GM19025 (cell line): ENCODE data around the gene SEC23IP.
"Not testable (repeated sequence)": the region's sequence is repeated elsewhere in the genome, so short reads cannot be mapped to it uniquely, and the experiment has no call there.

Source experiments
- ATAC-seq: cut with Tn5 transposase; IDR thresholded peaks from one replicate; pipeline ENCODE4 v1.9.1; 2021; ENCODE audit warnings: mild to moderate bottlenecking, low read depth, moderate library complexity; ENCODE audit not compliant: unreplicated experiment

Gene SEC23IP

DNA sequence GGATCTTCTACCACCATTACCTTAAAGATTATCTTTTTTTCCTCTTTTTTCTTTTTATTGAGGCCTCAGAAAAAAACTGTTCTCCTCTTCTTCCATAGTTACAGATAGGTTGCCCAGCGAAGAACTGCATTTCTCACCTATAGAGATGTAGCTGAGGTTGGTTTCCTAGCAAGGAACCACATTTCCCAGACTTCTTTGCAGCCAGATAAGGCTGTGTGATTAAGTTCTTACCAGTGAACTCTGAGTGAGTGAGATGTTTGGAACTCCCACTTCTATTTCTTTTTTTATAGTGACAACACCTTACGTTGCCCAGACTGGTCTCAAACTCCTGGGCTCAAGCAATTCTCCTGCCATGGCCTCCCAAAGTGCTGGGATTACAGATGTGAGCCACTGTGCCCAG lies 14.0 kb upstream of the SEC23IP start:
- no peak for ATAC-seq

DNA sequence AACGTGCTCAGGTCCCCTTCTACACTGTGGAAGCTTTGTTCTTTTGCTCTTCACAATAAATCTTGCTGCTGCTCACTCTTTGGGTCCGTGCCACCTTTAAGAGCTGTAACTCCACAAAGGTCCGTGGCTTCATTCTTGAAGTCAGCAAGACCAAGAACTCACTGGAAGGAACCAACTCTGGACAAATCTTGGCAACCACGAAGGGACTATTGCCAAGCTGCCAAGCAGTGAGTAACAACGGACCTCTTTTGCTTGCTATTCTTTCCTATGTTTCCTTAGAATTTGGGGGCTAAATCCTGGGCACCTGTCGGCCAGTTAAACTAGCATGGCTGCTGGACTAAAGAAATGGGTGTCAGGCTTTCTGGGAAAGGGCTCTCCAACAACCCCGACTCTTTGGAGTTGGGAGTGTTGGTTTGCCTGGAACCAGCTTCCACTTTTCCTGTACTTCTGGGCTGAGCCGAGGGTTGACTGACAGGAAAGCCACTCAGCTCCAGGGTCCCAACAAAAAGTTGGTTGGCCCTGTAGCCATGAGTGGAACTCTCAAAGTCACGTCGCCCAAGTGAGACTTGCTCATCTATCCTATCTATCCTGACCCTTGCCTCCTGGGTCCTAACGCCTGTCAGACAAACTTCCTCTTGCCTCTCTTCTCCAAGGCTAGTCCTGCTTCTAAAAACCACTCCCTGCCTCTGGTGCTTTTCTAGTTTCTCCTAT lies 8.5 kb upstream of the SEC23IP start:
- not testable (repeated sequence) for ATAC-seq

DNA sequence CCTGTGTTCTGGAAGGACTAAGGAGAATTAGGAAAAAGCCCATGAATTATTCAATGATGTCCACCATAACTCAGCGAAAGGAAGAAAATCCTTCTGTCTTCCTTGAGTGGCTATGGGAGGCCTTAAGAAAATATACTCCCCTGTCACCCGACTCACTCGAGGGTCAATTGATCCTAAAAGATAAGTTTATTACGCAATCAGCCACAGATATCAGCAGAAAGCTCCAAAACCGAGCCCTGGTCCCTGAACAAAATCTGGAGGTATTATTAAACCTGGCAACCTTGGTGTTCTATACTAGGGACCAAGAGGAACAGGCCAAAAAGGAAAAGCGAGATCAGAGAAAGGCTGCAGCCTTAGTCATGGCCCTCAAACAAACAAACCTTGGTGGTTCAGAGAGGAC lies 6.5 kb upstream of the SEC23IP start:
- not testable (repeated sequence) for ATAC-seq

DNA sequence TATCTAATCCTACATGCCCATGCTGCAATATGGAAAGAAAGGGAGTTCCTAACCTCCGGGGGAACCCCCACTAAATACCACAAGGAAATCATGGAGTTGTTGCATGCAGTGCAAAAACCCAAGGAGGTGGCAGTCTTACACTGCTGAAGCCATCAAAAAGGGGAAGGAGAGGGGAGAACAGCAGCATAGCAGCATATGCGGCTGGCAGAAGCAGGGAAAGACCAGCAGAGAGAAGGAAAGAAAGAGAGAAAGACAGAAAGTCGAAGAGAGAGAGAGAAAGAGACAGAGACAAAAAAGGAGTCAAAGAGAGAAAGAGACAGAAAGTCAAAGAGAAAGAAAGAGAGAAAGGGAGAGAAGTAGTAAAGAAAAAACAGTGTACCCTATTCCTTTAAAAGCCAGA lies 3.8 kb upstream of the SEC23IP start:
- ATAC-seq = not testable (repeated sequence)

DNA sequence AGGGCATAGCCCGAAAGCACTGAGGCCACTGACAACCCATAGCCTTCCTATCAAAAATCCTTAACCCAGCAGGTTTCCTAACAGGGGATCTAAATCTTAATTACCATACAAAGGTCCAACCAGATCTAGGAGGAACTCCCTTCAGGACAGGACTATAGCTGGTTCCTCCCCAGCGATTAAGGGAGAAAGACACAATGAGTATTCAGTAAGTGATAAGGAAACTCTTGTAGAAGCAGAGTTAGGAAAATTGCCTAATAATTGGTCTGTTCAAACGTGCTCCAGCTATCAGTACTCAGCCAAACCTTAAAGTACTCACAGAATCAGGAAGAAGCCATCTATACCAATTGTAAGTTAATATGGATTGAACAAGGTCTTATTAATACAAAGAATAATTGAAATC lies 3.3 kb upstream of the SEC23IP start:
- ATAC-seq = not testable (repeated sequence)

DNA sequence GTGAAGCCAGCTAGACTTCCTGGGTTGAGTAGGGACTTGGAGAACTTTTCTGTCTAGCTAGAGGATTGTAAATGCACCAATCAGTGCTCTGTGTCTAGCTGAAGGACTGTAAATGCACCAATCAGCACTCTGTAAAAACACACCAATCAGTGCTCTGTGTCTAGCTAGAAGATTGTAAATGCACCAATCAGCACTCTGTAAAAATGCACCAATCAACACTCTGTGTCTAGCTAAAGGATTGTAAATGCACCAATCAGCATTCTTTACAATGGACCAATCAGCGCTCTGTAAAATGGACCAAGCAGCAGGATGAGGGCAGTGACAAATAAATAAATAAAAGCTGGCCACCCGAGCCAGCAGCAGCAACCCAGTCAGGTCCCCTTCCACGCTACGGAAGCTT lies 2.2 kb upstream of the SEC23IP start:
- ATAC-seq = not testable (repeated sequence)

DNA sequence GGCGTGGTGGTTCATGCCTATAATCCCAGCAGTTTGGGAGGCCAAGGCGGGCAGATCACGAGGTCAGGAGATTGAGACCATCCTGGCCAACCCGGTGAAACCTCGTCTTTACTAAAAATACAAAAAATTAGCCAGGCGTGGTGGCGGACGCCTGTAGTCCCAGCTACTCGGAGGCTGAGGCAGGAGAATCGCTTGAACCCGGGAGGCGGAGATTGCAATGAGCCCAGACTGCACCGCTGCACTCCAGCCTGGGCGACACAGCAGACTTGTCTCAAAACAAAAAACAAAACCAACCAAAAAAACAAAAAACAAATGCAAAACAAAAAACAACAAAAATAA lies 712 bp upstream of the SEC23IP start:
- not testable (repeated sequence) for ATAC-seq

DNA sequence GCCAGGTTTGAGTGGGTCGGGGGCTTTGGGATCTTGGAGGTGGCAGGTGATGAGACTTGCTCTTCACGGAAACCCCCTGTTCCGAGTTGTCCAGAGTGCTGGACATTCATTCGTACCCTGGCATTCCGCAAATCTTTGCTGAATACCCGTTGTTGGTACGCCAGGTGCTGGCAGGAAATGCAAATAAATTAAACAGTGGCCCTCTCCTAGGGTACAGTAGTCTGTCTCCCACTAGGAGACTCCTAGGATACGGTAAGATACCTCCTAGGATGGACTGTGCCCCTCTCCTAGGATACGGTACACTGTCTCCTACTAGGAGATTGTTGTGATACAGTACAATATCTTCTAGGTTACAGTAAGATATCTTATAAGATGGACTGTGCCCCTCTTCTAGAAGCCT lies 544 bp downstream of the SEC23IP start:
- no peak for ATAC-seq

DNA sequence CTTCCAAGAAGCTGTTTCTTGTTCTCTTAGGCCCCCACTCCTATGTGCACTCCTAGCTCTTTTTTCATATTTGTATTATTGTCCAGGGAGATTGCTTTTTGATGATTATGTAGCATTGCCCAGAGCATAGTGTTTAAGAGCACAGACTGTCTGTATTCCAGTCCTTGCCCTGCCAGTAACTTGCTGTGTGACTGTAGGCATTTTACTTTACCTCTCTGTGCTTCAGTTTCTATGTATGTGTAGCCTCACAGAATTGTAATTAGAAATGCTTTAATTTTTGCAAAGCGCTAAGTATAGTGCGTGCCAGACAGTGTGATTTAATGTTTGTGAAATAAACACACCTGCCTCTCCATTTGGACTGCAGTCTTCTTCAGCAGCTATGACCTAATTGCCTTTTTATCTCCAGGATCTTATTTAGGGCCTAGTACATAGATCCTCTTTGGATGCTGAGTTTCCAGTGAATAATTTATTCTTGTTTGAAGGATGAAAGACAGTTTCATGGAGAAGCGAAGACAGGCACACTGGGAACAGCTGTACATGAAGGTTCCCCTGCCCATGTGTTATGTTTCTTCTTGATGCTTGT lies 1.4 kb downstream of the SEC23IP start:
- no peak for ATAC-seq

DNA sequence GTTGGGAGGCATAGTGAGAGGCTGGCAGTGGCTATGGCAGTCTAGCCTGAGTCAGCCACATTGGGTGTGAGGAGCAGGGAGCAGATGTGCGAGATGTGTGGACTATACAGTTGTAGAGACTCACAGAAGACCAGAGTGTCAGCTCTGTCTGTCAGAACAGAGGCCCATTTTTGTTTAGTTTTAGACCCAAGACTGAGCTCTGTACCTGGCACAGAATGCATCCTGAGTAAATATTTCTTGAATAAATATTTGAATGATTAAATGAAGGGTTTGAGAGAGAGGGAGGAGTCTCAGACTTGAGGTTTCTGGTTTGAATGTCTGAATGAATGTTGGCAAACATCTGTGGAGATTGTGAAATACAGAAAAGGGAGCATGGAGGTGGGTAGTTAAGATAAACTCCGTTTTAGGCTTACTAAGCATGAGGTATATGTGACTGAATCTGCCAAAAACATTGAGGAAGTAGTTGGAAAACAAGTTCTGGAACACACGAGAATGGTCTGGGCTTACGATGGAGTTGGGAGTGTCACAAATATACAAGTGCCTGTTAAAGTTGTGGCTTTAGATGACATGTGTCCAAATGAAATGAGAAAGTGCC lies 3.6 kb downstream of the SEC23IP start:
- no peak for ATAC-seq

DNA sequence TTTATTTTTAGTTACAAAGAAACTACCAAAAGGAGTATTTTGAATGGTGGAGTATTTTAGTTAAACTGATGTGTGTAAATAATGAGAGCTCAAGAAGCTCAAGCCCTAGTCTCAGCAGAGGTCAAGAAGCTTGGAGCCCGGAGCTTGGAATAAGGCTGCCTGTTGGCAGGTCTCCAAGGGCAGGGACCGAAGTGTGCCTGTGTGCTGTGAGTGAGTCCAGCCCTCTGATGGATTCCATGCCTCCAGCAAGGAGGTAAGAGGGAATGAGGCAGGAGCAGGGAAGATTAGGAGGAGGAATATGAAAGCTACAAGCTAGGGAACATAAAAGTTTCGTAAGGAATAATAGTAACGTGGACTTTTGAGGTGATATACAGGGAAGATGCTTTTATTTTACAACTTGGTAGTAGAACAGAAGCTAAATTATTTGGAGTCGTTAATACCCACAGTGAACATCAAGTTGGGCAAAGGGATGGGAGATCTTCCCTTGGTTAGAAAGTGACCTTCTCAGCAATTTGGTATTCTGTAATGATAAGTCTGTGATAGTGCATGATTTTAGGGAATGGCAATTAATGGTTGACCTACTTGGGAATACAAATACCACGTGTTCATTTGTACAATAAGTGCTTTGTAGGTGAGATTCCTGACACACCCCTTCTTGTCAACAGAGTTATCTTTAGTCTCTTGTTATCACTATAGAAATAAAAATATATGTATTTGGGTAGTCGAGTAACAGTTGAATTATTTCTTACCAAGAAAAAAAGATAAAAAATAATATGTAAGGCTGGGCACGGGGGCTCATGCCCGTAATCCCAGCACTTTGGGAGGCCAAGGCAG lies 4.6 kb downstream of the SEC23IP start:
- ATAC-seq = no peak

DNA sequence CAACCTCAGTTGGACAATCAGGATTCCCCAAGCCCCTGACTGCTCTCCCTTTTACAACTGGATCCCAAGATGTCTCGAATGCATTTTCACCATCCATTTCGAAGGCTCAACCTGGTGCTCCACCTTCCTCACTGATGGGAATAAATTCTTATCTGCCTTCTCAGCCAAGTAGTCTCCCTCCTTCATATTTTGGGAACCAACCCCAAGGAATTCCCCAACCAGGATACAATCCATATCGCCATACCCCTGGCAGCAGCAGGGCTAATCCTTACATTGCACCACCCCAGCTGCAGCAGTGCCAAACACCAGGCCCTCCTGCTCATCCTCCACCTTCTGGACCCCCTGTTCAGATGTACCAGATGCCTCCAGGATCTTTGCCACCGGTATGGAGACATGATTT lies 6.0 kb downstream of the SEC23IP start:
- ATAC-seq = no peak

DNA sequence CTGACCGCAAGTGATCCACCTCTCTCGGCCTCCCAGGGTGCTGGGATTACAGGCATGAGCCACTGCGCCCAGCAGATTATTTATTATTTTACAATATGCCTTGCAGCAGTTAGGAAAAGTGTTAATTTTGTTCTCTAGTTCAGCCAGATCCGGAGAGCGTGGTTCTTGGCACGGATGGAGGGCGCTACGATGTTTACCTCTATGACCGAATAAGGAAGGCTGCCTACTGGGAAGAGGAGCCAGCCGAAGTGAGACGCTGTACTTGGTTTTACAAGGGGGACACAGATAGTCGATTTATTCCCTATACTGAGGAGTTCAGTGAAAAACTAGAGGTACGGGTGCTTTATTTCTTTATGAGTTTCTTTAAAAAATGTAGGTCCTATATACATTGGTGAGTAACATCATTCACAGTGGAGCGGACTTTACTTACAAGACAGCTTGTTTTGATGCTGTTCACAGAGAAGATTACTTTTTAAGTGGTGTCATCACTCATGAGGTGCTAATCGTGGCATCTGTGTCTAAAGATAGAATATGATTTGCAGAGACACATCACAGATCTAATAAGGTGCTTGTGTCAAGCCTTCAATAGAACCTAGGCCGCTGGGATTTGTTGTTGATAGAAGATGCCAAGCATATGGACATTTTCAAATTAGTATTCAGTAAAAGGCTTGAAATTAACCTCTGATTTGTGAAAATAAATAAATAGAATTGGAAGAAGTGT lies 11.6 kb downstream of the SEC23IP start:
- no peak for ATAC-seq

DNA sequence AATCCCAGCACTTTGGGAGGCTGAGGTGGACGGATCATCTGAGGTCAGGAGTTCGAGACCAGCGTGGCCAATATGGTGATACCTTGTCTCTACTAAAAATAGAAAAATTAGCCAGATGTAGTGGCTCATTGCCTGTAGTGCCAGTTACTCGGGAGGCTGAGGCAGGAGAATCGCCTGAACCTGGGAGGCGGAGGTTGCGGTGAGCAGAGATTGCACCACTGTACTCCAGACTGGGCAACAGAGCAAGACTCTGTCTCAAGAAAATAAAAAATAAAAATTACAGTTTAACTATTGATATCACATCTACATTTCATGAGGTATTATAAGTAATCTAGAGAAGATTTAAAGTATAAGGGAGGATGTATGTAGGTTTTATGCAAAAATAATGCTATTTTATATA lies 15.2 kb downstream of the SEC23IP start:
- ATAC-seq = not testable (repeated sequence)

DNA sequence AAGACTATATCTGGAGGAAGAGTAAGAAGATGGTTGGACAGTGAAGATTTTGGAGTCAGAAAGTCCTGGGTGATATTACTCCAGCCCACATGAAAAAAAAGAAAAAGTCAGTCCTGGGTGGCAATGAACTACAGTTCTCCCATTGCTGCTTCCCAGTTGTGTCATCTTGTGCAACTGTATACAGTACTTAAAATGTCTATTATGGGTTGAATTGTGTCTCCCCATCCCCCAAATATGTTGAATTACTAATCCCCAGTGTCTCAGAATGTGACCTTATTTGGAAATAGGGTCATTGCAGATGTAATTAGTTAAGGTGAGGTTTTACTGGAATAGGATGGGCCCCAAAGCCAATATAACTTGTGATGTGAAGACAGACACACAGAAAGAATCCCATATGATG lies 15.6 kb downstream of the SEC23IP start:
- no peak for ATAC-seq

DNA sequence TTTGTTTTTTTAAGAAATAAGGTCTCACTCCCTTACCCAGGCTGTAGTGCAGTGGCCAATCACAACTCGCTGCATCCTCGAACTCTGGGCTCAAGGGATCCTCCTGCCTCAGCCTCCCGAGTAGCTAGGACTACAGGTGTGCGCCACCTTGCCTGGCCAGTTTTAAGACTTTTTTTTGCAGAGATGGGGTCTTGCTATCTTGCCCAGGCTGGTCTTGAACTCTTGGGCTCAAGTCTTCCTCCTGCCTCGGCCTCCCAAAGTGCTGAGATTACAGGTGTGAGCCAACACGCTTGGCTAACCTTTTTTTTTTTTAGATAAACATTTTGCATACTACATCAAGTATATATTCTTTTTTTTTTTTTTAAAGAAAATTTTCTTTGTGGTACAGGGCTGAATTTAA lies 18.2 kb downstream of the SEC23IP start:
- ATAC-seq = no peak

DNA sequence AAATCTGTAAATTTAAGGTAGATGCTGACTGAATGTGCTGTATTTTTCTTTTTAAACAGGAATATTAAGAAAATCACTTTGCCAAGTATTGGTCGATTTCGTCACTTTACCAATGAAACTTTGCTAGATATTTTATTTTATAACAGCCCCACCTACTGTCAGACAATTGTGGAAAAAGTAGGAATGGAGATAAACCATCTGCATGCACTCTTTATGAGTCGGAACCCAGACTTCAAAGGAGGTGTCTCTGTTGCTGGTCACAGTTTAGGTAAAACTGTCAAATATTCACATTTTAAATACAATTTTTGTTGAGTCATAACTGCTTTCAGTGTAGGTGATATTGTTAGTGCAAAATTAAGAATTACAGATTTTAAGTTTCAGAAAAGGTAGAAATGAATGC lies 25.2 kb downstream of the SEC23IP start:
- no peak for ATAC-seq

DNA sequence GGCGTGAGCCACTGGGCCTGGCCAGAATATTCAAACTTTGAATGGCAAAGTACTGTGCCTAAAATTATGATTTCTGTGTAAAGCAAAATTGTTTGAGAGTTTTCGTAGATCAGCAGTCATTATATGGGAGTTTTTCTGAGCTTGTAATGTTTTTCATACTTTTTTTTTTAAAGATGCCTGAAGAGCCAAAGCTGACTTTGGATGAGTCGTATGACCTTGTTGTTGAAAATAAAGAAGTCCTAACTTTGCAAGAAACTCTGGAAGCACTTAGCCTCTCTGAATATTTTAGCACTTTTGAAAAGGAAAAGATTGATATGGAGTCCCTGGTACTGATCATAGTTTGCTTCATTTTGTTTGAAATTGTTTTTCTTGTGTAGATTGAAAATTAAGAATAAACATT lies 26.7 kb downstream of the SEC23IP start:
- ATAC-seq = no peak

DNA sequence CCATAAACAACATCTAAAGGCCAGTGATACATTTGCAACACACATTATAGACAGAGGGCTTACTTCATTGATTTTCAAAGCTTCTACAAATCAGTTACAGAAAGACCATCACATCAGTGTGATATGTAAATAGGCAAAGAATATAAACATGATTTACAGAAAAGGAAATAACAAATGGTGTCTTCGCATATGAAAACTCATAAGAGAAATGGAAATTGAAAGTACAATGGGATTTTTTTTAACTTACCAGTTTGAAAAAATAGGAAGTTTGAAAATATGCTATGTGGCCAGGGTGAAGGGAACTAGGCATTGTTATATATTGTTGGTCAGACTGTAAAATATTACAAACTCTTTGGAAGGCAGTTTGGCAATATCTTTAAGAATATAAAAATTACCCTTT lies 27.3 kb downstream of the SEC23IP start:
- ATAC-seq = peak; percentile 57

DNA sequence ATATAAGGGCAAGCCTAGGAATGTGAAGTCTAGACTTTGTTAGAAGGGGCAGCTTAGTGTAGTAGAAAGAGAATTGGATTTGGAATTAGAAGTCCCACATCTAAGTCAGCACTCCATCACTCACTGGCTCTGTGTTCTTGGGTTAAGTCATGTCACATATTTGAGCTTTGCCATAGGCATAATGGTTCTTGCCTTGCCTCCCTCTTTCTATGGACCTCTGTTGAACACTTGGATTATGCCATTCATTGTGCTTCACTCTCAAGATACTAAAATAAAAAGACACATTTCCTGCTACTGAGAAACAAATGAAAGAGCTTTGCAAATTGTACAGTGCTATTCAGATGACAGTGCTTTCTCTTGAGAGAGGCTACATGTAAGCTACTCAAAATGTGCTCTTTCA lies 35.9 kb downstream of the SEC23IP start:
- ATAC-seq = no peak

DNA sequence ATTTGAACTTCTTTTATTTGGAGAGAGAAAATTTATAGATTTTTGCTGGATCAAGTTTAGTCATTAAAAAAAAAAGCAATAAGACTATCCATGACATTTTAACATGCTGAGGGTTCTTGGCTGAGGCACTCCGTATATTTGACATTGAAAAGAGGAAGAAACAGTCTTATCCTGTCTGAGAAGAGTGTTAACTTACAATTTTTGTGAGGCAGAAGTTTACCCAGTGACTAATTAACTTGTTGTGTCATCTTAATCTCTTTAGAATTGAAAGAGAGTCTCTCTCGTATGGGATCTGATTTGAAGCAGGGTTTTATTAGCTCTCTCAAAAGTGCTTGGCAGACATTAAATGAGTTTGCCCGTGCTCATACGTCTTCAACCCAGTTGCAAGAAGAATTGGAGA lies 39.3 kb downstream of the SEC23IP start:
- no peak for ATAC-seq
